Measurements from ENCODE around the gene PNPLA2. TPM values are rescaled to one million over a fixed set of nuclear protein-coding genes. Genes with fewer than 3 reads are reported as not detected.

PNPLA2 gene
- total RNA-seq, 2 donors from 2014 or later = 61.8 to 115 TPM

DNA sequence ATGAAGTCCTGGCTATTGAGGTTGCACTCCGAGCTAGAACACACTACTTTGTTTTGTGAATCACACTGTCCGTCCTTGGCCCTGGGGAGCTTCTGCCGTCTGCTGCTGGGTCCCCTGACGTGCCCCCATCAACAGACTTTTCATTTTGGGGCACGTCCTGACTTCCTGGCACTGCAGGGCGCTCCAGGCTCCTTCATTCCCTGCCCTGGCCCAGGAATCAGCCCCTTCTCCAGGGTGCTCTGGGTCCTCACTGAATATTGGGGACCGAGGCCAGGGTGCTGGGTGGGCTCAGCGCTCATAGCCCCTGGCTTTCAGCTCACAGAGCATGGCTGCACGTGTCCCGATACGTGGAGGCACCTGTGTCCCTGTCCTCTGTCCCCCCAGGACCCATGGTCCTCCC lies 46.2 kb downstream of the PNPLA2 start:
- Histone ChIP-seq H3K4me1 (replicated peaks) (no peaks in the 10 kb centered on the region), H3K27ac (no peak overlapping the region), H3K9me3 (no peaks in the 10 kb centered on the region), H3K27me3 (replicated peaks; ENCODE audit: insufficient read depth) (no peaks in the 10 kb centered on the region), H3K4me3 (no peak overlapping the region), H3K36me3 (no peaks in the 10 kb centered on the region)
- intact Hi-C loops (cut with DNase I) = no loop called here
- TF ChIP-seq POLR2AphosphoS5 (IDR thresholded peaks at IDR 0.05) = no peak
- TF ChIP-seq CTCF (IDR thresholded peaks at IDR 0.05) = no peak
- no peak for TF ChIP-seq POLR2A (IDR thresholded peaks at IDR 0.05)
- 83% methylated on average over 11 of the region's 11 CpGs for WGBS
- no peak for DNase-seq (ENCODE audit: low spot score)

DNA sequence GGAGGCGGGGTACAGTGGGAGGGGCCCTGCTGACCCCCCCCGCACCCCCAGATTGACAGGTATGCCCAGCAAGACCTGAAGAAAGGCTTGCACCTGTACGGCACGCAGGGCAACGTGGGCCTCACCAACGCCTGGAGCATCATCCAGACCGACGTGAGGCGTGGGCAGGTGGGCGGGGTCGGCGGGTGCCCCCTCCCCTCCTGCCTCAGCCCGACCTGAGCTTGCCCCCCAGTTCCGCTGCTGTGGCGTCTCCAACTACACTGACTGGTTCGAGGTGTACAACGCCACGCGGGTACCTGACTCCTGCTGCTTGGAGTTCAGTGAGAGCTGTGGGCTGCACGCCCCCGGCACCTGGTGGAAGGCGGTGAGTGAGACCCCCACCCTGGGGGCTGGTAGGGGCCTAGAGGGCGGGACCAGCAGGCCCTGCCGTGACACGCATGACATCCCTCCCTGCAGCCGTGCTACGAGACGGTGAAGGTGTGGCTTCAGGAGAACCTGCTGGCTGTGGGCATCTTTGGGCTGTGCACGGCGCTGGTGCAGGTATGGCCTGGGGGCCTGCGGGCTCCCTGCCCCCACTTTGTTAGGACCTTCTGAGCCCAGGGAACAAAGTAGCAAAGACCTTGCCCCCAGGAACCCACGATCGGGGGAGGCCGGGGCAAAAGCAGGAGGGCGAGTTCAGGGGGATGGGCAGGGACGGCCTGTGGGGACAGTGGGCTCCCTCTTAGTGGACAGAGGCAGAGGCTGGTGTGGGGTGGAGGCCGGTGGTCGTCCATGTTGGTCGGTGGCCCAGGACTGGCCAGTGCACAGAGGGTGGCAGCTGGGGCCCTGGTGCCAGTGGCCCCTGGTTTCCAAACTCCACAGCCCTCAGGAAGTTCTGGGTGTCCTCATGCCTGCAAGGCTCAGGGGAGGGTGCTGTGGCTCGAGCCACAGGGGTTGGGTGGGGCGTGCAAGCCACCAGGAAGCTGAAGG lies 47.0 kb downstream of the PNPLA2 start:
- DNase-seq (ENCODE audit: low spot score) = no peak
- 71% methylated on average over 41 of the region's 41 CpGs for WGBS

GRCh38 chr11:866481-866880 lies 47.8 kb downstream of the PNPLA2 start:
- Histone ChIP-seq H3K27ac (no peak overlapping the region), H3K4me3 (no peak overlapping the region), H3K4me1 (replicated peaks) (no peaks in the 10 kb centered on the region), H3K27me3 (replicated peaks; ENCODE audit: insufficient read depth) (no peaks in the 10 kb centered on the region), H3K9me3 (no peaks in the 10 kb centered on the region), H3K36me3 (no peaks in the 10 kb centered on the region)
- intact Hi-C loops (cut with DNase I) = no loop called here
- no peak for DNase-seq (ENCODE audit: low spot score)
- 84% methylated on average over 14 of the region's 14 CpGs for WGBS
- no peak for TF ChIP-seq POLR2AphosphoS5 (IDR thresholded peaks at IDR 0.05)
- TF ChIP-seq POLR2A (IDR thresholded peaks at IDR 0.05) = no peak
- no peak for TF ChIP-seq CTCF (IDR thresholded peaks at IDR 0.05)

More for the DNA sequence above, 47.0 kb downstream of the PNPLA2 start:
- intact Hi-C loops (cut with DNase I) = no loop called here
- no peak overlapping the region for H3K27ac ChIP-seq
- no peaks in the 10 kb centered on the region for H3K9me3 ChIP-seq
- no peaks in the 10 kb centered on the region for H3K36me3 ChIP-seq
- no peak for TF ChIP-seq POLR2A (IDR thresholded peaks at IDR 0.05)
- no peak for TF ChIP-seq POLR2AphosphoS5 (IDR thresholded peaks at IDR 0.05)
- no peak for TF ChIP-seq CTCF (IDR thresholded peaks at IDR 0.05)
- no peaks in the 10 kb centered on the region for H3K4me1 ChIP-seq (replicated peaks)
- H3K27me3 ChIP-seq (replicated peaks; ENCODE audit: insufficient read depth) = no peaks in the 10 kb centered on the region
- H3K4me3 ChIP-seq = no peak overlapping the region

GRCh38 chr11:867856-868358 lies 49.2 kb downstream of the PNPLA2 start:
- Histone ChIP-seq H3K27ac (no peak overlapping the region), H3K36me3 (no peaks in the 10 kb centered on the region), H3K4me1 (replicated peaks) (no peaks in the 10 kb centered on the region), H3K4me3 (no peak overlapping the region), H3K27me3 (replicated peaks; ENCODE audit: insufficient read depth) (no peaks in the 10 kb centered on the region), H3K9me3 (no peaks in the 10 kb centered on the region)
- intact Hi-C loops (cut with DNase I) = no loop called here
- TF ChIP-seq POLR2AphosphoS5 (IDR thresholded peaks at IDR 0.05) = no peak
- no peak for TF ChIP-seq CTCF (IDR thresholded peaks at IDR 0.05)
- DNase-seq (ENCODE audit: low spot score) = no peak
- WGBS = 87% methylated on average over 8 of the region's 8 CpGs
